PFSK-1 (cell line): ENCODE measurements around the gene VIT.

Experiments
- FOXP2 ChIP-seq: optimal IDR thresholded peaks from 2 replicates; pipeline ENCODE3; 2011; ENCODE audit warnings: borderline replicate concordance, control low read depth, inconsistent platforms; ENCODE audit not compliant: insufficient read depth; ENCODE audit errors: extremely low read length, extremely low read depth
- POLR2AphosphoS5 ChIP-seq: IDR thresholded peaks from 2 replicates; pipeline ENCODE4 v1.6.1; 2012; ENCODE audit warnings: low read depth, mild to moderate bottlenecking, control low read depth, low read length, moderate library complexity
- REST ChIP-seq, 2 experiments: IDR thresholded peaks; 2 replicates each; pipeline versions ENCODE4 v1.6.1 to v1.8.0; 2011 to 2012; ENCODE audit warnings: low read depth in 2 of 2, low read length in 2 of 2, control low read depth in 1 of 2, inconsistent platforms in 1 of 2, mild to moderate bottlenecking in 1 of 2, moderate library complexity in 1 of 2; ENCODE audit not compliant: insufficient read depth in 1 of 2
- SIN3A ChIP-seq: IDR thresholded peaks from 2 replicates; pipeline ENCODE4 v1.6.1; 2012; ENCODE audit warnings: mild to moderate bottlenecking, low read length, moderate library complexity, borderline replicate concordance; ENCODE audit not compliant: insufficient read depth
- TAF1 ChIP-seq: IDR thresholded peaks from 2 replicates; pipeline ENCODE4 v1.6.1; 2012; ENCODE audit warnings: low read length, control low read depth, borderline replicate concordance; ENCODE audit not compliant: insufficient read depth

The VIT gene

GRCh38 chr2:36655453-36655852, 41.1 kb upstream of the VIT start:
- TF ChIP-seq FOXP2 (no peak), REST (IDR thresholded peaks at IDR 0.05; ENCODE audit: insufficient read depth in 1 of 2, low read depth in 2 of 2, low read length in 2 of 2) (no peak), POLR2AphosphoS5 (no peak), TAF1 (no peak), SIN3A (no peak)

GRCh38 chr2:36657703-36658102, 38.8 kb upstream of the VIT start:
- TF ChIP-seq TAF1 (no peak), REST (IDR thresholded peaks at IDR 0.05; ENCODE audit: insufficient read depth in 1 of 2, low read depth in 2 of 2, low read length in 2 of 2) (no peak), POLR2AphosphoS5 (no peak)

GRCh38 chr2:36658277-36658748, 38.2 kb upstream of the VIT start:
- TF ChIP-seq REST (IDR thresholded peaks at IDR 0.05; ENCODE audit: insufficient read depth in 1 of 2, low read depth in 2 of 2, low read length in 2 of 2) (no peak), FOXP2 (no peak), TAF1 (no peak), POLR2AphosphoS5 (no peak), SIN3A (no peak)

GRCh38 chr2:36659218-36659617, 37.3 kb upstream of the VIT start:
- TF ChIP-seq FOXP2 = no peak
- no peak for TF ChIP-seq SIN3A
- TF ChIP-seq POLR2AphosphoS5 = no peak
- TF ChIP-seq TAF1 = no peak
- no peak for TF ChIP-seq REST (IDR thresholded peaks at IDR 0.05; ENCODE audit: insufficient read depth in 1 of 2, low read depth in 2 of 2, low read length in 2 of 2)

- no peak for TF ChIP-seq REST (IDR thresholded peaks at IDR 0.05; ENCODE audit: insufficient read depth in 1 of 2, low read depth in 2 of 2, low read length in 2 of 2)
- no peak for TF ChIP-seq FOXP2
- no peak for TF ChIP-seq TAF1
- TF ChIP-seq POLR2AphosphoS5 = no peak
- TF ChIP-seq SIN3A = no peak
These were observed 36.6 kb upstream of the VIT start for GRCh38 chr2:36659872-36660312.
